ENCODE results near the gene MAST2. TPM values are rescaled to one million over a fixed set of nuclear protein-coding genes. Genes with fewer than 3 reads are reported as not detected.

Gene MAST2
- total RNA-seq, 5 donors from 2014 or later (not counting 1 experiment from before 2014, with no cell fraction given) = 7.4 to 9.7 (median 7.6) TPM

DNA sequence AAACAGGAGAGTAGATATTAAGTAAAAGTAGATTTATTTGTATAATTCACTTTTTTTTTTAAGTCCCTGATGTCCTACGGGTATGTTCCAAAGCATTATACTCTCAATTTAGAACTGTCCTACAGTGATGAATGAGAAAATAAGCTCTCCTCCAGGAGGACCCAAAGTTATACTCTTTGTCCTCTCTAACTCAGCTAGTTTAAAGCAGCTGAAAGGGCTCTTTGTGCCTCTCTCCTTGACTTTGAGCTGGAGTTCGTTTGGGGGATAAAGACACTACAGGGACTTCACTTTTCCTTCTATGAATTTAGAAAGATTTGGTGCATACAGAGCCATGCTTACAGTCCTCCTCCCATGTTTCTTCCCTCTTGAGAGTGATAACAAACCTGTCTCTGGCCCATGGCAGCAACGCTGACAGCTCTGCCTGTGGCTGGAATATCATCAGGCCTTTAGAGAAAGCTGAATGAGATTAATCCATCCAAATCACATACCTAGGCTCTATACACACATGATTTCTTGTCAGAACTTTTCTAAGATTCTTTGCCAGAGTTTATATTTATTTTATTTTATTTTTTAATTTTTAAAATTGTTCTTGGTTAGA lies 194.7 kb downstream of the MAST2 start:
- CTCF ChIA-PET = interaction anchor here (0.5 to 0.6 kb wide), 2 partner anchors 21 to 32 kb away, joined by 3 to 10 read pairs; no protein-coding TSS in a partner anchor
- no peaks in the 10 kb centered on the region for H3K9me3 ChIP-seq
- no peaks in the 10 kb centered on the region for H3K27me3 ChIP-seq (replicated peaks in 1 of 2; ENCODE audit: control insufficient read depth in 2 of 2, extremely low read depth in 1 of 2, insufficient read depth in 2 of 2, low read length in 1 of 2)
- H3K27me3 Mint-ChIP-seq = no peaks in the 10 kb centered on the region
- no peak overlapping the region for H3K27ac ChIP-seq (ENCODE audit: low read length)
- no peaks in the 10 kb centered on the region for H3K9me3 Mint-ChIP-seq
- DNase-seq (no peak), ATAC-seq (replicated peaks in 1 of 4) (no peak)
- POLR2A ChIA-PET = interaction anchor here in 1 of 2 donors (0.5 kb wide), 1 partner anchor 240 kb away, joined by 3 read pairs; no protein-coding TSS in a partner anchor
- no peak overlapping the region for H3K4me3 Mint-ChIP-seq
- H3K4me1 Mint-ChIP-seq = no peaks in the 10 kb centered on the region
- WGBS (ENCODE audit: insufficient coverage) = no CpG with 5 or more reads among the region's 3 CpGs
- no peaks in the 10 kb centered on the region for H3K4me1 ChIP-seq (ENCODE audit: control insufficient read depth in 1 of 2, extremely low read depth in 1 of 2, insufficient read depth in 2 of 2, low read length in 2 of 2)
- H3K4me3 ChIP-seq (ENCODE audit: control insufficient read depth in 1 of 2, extremely low read depth in 1 of 2, low read length in 1 of 2) = no peak overlapping the region
- H3K27ac Mint-ChIP-seq = no peak overlapping the region
- peaks cover 6% of the 10 kb centered on the region for H3K36me3 Mint-ChIP-seq
- H3K36me3 ChIP-seq (ENCODE audit: control insufficient read depth in 2 of 2, extremely low read depth in 1 of 2, insufficient read depth in 1 of 2, low read length in 1 of 2) = no peaks in the 10 kb centered on the region

DNA sequence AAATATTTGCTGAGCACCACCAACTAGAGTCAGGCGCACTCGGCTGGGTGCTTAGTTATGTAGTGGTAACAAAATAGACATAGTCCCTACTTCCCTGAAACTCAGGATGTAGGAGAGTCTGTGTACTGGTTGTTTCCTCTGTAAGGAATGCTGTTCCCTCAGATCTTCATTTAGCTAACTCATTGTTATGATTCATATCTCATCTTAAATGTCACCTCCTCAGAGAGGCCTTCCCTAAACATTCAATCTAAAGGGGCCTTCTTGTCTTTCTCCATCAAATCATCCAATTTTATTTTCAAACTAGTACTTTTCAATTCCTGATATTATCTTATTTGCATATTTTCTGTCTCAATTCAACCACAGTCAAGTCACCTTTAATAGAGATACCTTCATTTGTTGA lies 196.1 kb downstream of the MAST2 start:
- H3K4me3 ChIP-seq (ENCODE audit: control insufficient read depth in 1 of 2, extremely low read depth in 1 of 2, low read length in 1 of 2) = no peak overlapping the region
- POLR2A ChIA-PET = no interaction called here
- CTCF ChIA-PET = no interaction called here
- Mint-ChIP-seq H3K27me3 (no peaks in the 10 kb centered on the region), H3K9me3 (no peaks in the 10 kb centered on the region), H3K4me3 (no peak overlapping the region), H3K36me3 (peaks cover 12% of the 10 kb centered on the region), H3K4me1 (no peaks in the 10 kb centered on the region), H3K27ac (no peak overlapping the region)
- H3K27ac ChIP-seq (ENCODE audit: low read length) = no peak overlapping the region
- no CpG with 5 or more reads among the region's 2 CpGs for WGBS (ENCODE audit: insufficient coverage)
- H3K9me3 ChIP-seq = no peaks in the 10 kb centered on the region
- no peaks in the 10 kb centered on the region for H3K4me1 ChIP-seq (ENCODE audit: control insufficient read depth in 1 of 2, extremely low read depth in 1 of 2, insufficient read depth in 2 of 2, low read length in 2 of 2)
- DNase-seq (no peak), ATAC-seq (replicated peaks in 1 of 4) (no peak)
- no peaks in the 10 kb centered on the region for H3K27me3 ChIP-seq (replicated peaks in 1 of 2; ENCODE audit: control insufficient read depth in 2 of 2, extremely low read depth in 1 of 2, insufficient read depth in 2 of 2, low read length in 1 of 2)
- no peaks in the 10 kb centered on the region for H3K36me3 ChIP-seq (ENCODE audit: control insufficient read depth in 2 of 2, extremely low read depth in 1 of 2, insufficient read depth in 1 of 2, low read length in 1 of 2)

- Histone ChIP-seq H3K27ac (ENCODE audit: low read length) (no peak overlapping the region), H3K4me1 (ENCODE audit: control insufficient read depth in 1 of 2, extremely low read depth in 1 of 2, insufficient read depth in 2 of 2, low read length in 2 of 2) (no peaks in the 10 kb centered on the region), H3K9me3 (no peaks in the 10 kb centered on the region), H3K36me3 (ENCODE audit: control insufficient read depth in 2 of 2, extremely low read depth in 1 of 2, insufficient read depth in 1 of 2, low read length in 1 of 2) (no peaks in the 10 kb centered on the region), H3K4me3 (ENCODE audit: control insufficient read depth in 1 of 2, extremely low read depth in 1 of 2, low read length in 1 of 2) (no peak overlapping the region), H3K27me3 (replicated peaks in 1 of 2; ENCODE audit: control insufficient read depth in 2 of 2, extremely low read depth in 1 of 2, insufficient read depth in 2 of 2, low read length in 1 of 2) (no peaks in the 10 kb centered on the region)
- Mint-ChIP-seq H3K36me3 (peaks cover 20% of the 10 kb centered on the region), H3K27ac (no peak overlapping the region), H3K4me3 (no peak overlapping the region), H3K4me1 (no peaks in the 10 kb centered on the region), H3K9me3 (no peaks in the 10 kb centered on the region), H3K27me3 (no peaks in the 10 kb centered on the region)
- 100% methylated on average over 1 of the region's 3 CpGs for WGBS (ENCODE audit: insufficient coverage)
- POLR2A ChIA-PET = interaction anchor here in 1 of 2 donors (0.5 kb wide), 1 partner anchor 227 kb away, joined by 4 read pairs; no protein-coding TSS in a partner anchor
- no peak for DNase-seq
- CTCF ChIA-PET = interaction anchor here in 1 of 2 donors (0.6 kb wide), 1 partner anchor 180 kb away, joined by 3 read pairs; no protein-coding TSS in a partner anchor
- ATAC-seq (replicated peaks in 1 of 4) = no peak
Observed at GRCh38 chr1:46001081-46001785, 197.8 kb downstream of the MAST2 start.

- no peaks in the 10 kb centered on the region for H3K9me3 Mint-ChIP-seq
- ChIA-PET CTCF (no interaction called here), POLR2A (interaction anchor here in 1 of 2 donors (0.6 kb wide), 1 partner anchor 699 kb away, joined by 7 read pairs; no protein-coding TSS in a partner anchor)
- Histone ChIP-seq H3K4me1 (ENCODE audit: control insufficient read depth in 1 of 2, extremely low read depth in 1 of 2, insufficient read depth in 2 of 2, low read length in 2 of 2) (no peaks in the 10 kb centered on the region), H3K4me3 (ENCODE audit: control insufficient read depth in 1 of 2, extremely low read depth in 1 of 2, low read length in 1 of 2) (no peak overlapping the region), H3K36me3 (ENCODE audit: control insufficient read depth in 2 of 2, extremely low read depth in 1 of 2, insufficient read depth in 1 of 2, low read length in 1 of 2) (peaks cover 0 to 11% of the 10 kb centered on the region in 2 donors), H3K9me3 (no peaks in the 10 kb centered on the region), H3K27me3 (replicated peaks in 1 of 2; ENCODE audit: control insufficient read depth in 2 of 2, extremely low read depth in 1 of 2, insufficient read depth in 2 of 2, low read length in 1 of 2) (no peaks in the 10 kb centered on the region), H3K27ac (ENCODE audit: low read length) (no peak overlapping the region)
- WGBS (ENCODE audit: insufficient coverage) = 100% methylated on average over 2 of the region's 3 CpGs
- no peak overlapping the region for H3K27ac Mint-ChIP-seq
- H3K27me3 Mint-ChIP-seq = no peaks in the 10 kb centered on the region
- ATAC-seq (replicated peaks in 1 of 4) (no peak), DNase-seq (no peak)
- peaks cover 32% of the 10 kb centered on the region for H3K36me3 Mint-ChIP-seq
- H3K4me3 Mint-ChIP-seq = no peak overlapping the region
- H3K4me1 Mint-ChIP-seq = no peaks in the 10 kb centered on the region
Observed at GRCh38 chr1:46002551-46003150, 199.2 kb downstream of the MAST2 start.

DNA sequence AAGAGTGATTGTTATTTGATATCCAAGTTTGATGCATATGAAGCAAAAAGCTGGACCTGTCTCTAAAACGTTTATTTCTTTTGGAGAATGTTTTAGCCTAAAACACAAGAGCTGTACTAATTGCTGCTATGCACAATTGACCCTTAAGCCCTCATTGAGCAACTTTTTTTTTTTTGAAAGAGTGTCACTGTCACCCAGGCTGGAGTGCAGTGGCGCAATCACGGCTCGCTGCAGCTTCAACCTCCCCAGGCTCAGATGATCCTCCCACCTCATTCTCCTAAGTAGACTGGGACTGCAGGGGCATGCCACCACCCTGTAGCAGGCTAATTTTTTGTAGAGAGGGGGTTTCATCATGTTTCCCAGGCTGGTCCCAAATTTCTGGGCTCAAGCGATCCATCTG lies 199.9 kb downstream of the MAST2 start:
- no peak overlapping the region for H3K27ac ChIP-seq (ENCODE audit: low read length)
- no peaks in the 10 kb centered on the region for H3K4me1 ChIP-seq (ENCODE audit: control insufficient read depth in 1 of 2, extremely low read depth in 1 of 2, insufficient read depth in 2 of 2, low read length in 2 of 2)
- CTCF ChIA-PET = no interaction called here
- DNase-seq = no peak
- H3K9me3 ChIP-seq = no peaks in the 10 kb centered on the region
- WGBS (ENCODE audit: insufficient coverage) = 100% methylated on average over 2 of the region's 5 CpGs
- no peaks in the 10 kb centered on the region for H3K27me3 ChIP-seq (replicated peaks in 1 of 2; ENCODE audit: control insufficient read depth in 2 of 2, extremely low read depth in 1 of 2, insufficient read depth in 2 of 2, low read length in 1 of 2)
- no peaks in the 10 kb centered on the region for H3K9me3 Mint-ChIP-seq
- H3K27ac Mint-ChIP-seq = no peak overlapping the region
- peaks cover 0 to 15% of the 10 kb centered on the region in 2 donors for H3K36me3 ChIP-seq (ENCODE audit: control insufficient read depth in 2 of 2, extremely low read depth in 1 of 2, insufficient read depth in 1 of 2, low read length in 1 of 2)
- H3K4me1 Mint-ChIP-seq = no peaks in the 10 kb centered on the region
- POLR2A ChIA-PET = no interaction called here
- H3K27me3 Mint-ChIP-seq = no peaks in the 10 kb centered on the region
- H3K36me3 Mint-ChIP-seq = peaks cover 39% of the 10 kb centered on the region
- ATAC-seq (replicated peaks in 1 of 4) = no peak
- H3K4me3 Mint-ChIP-seq = no peak overlapping the region
- no peak overlapping the region for H3K4me3 ChIP-seq (ENCODE audit: control insufficient read depth in 1 of 2, extremely low read depth in 1 of 2, low read length in 1 of 2)

DNA sequence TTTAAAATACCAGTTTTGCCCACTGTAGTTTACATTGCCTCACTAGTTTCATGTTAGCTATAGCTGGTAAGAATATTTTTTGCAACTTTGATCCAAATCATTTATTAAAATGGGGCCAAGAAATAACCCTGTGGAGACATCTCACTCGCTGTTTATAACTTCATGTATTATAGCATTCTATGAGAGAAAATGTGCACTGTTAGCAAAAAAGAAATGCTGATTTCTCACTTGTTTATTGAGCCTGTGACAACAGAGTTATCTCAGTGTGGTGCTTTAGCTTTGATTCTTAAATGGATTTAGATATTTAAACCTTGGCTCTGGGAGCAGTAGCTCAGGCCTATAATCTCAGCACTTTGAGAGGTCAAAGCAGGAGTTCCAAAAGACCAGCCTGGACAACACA lies 201.1 kb downstream of the MAST2 start:
- no peak for ATAC-seq (replicated peaks in 1 of 4)
- ChIA-PET CTCF (no interaction called here), POLR2A (no interaction called here)

More for the DNA sequence above, 201.1 kb downstream of the MAST2 start:
- Mint-ChIP-seq H3K9me3 (no peaks in the 10 kb centered on the region), H3K27me3 (no peaks in the 10 kb centered on the region), H3K4me1 (no peaks in the 10 kb centered on the region), H3K4me3 (no peak overlapping the region), H3K36me3 (peaks cover 46% of the 10 kb centered on the region), H3K27ac (no peak overlapping the region)
- no CpG with 5 or more reads among the region's 1 CpG for WGBS (ENCODE audit: insufficient coverage)
- Histone ChIP-seq H3K27ac (ENCODE audit: low read length) (no peak overlapping the region), H3K4me1 (ENCODE audit: control insufficient read depth in 1 of 2, extremely low read depth in 1 of 2, insufficient read depth in 2 of 2, low read length in 2 of 2) (no peaks in the 10 kb centered on the region), H3K4me3 (ENCODE audit: control insufficient read depth in 1 of 2, extremely low read depth in 1 of 2, low read length in 1 of 2) (no peak overlapping the region), H3K9me3 (no peaks in the 10 kb centered on the region), H3K36me3 (ENCODE audit: control insufficient read depth in 2 of 2, extremely low read depth in 1 of 2, insufficient read depth in 1 of 2, low read length in 1 of 2) (peaks cover 0 to 15% of the 10 kb centered on the region in 2 donors), H3K27me3 (replicated peaks in 1 of 2; ENCODE audit: control insufficient read depth in 2 of 2, extremely low read depth in 1 of 2, insufficient read depth in 2 of 2, low read length in 1 of 2) (no peaks in the 10 kb centered on the region)
- no peak for DNase-seq

Data from T-cell (primary cell).